MM.1S (cell line): ENCODE results near the gene CNOT8.

Source experiments
- CTCF ChIP-seq: fragments of 300-600 bp; sonication (generic); IDR thresholded peaks from 2 replicates; pipeline ENCODE4 v1.5.1; 2016; ENCODE audit warnings: antibody characterized with exemption, low read length, mixed read lengths
- EZH2phosphoT487 ChIP-seq: fragments of 300-600 bp; sonication (generic); IDR thresholded peaks from 2 replicates; pipeline ENCODE4 v1.6.1; 2018; ENCODE audit warnings: antibody characterized with exemption, low read length

GRCh38 chr5:154811653-154812465, 46.6 kb upstream of the CNOT8 start:
- TF ChIP-seq CTCF (peak; percentile 88), EZH2phosphoT487 (no peak)
